OCI-M2 (cell line): ENCODE measurements around the gene SUPV3L1.

ENCODE experiments used
- DNase-seq: peaks from one replicate; lab custom pipeline; 2025; ENCODE audit not compliant: unreplicated experiment; lab: John Stamatoyannopoulos, UW

The SUPV3L1 gene

GRCh38 chr10:69254877-69255276 lies 74.8 kb downstream of the SUPV3L1 start:
- no peak for DNase-seq
